Measurements from ENCODE around the gene MRGPRG. TPM values are rescaled to one million over a fixed set of nuclear protein-coding genes. Genes with fewer than 3 reads are reported as not detected.

Gene MRGPRG
- total RNA-seq, 1 donor from 2014 or later = not detected

- intact Hi-C loops (cut with DNase I) = loop anchor here (5.0 to 10.0 kb wide), 2 partner anchors 111 to 179 kb away; no protein-coding TSS in a partner anchor
- TF ChIP-seq, protein P1, sequence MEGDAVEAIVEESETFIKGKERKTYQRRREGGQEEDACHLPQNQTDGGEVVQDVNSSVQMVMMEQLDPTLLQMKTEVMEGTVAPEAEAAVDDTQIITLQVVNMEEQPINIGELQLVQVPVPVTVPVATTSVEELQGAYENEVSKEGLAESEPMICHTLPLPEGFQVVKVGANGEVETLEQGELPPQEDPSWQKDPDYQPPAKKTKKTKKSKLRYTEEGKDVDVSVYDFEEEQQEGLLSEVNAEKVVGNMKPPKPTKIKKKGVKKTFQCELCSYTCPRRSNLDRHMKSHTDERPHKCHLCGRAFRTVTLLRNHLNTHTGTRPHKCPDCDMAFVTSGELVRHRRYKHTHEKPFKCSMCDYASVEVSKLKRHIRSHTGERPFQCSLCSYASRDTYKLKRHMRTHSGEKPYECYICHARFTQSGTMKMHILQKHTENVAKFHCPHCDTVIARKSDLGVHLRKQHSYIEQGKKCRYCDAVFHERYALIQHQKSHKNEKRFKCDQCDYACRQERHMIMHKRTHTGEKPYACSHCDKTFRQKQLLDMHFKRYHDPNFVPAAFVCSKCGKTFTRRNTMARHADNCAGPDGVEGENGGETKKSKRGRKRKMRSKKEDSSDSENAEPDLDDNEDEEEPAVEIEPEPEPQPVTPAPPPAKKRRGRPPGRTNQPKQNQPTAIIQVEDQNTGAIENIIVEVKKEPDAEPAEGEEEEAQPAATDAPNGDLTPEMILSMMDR (IDR thresholded peaks at IDR 0.05) = no peak
- TF ChIP-seq POLR2AphosphoS5 (IDR thresholded peaks at IDR 0.05; ENCODE audit: insufficient read depth in 1 of 2, low read depth in 1 of 2) = no peak
- no peak for TF ChIP-seq POLR2A (IDR thresholded peaks at IDR 0.05)
- Histone ChIP-seq H3K27ac (no peak overlapping the region), H3K4me1 (peaks cover 5% of the 10 kb centered on the region), H3K36me3 (no peaks in the 10 kb centered on the region), H3K4me3 (no peak overlapping the region), H3K27me3 (no peaks in the 10 kb centered on the region), H3K9me3 (no peaks in the 10 kb centered on the region)
- no peak for DNase-seq (ENCODE audit: extremely low spot score in 2 of 2)
These were observed 2.5 kb downstream of the MRGPRG start for GRCh38 chr11:3216027-3216525.

DNA sequence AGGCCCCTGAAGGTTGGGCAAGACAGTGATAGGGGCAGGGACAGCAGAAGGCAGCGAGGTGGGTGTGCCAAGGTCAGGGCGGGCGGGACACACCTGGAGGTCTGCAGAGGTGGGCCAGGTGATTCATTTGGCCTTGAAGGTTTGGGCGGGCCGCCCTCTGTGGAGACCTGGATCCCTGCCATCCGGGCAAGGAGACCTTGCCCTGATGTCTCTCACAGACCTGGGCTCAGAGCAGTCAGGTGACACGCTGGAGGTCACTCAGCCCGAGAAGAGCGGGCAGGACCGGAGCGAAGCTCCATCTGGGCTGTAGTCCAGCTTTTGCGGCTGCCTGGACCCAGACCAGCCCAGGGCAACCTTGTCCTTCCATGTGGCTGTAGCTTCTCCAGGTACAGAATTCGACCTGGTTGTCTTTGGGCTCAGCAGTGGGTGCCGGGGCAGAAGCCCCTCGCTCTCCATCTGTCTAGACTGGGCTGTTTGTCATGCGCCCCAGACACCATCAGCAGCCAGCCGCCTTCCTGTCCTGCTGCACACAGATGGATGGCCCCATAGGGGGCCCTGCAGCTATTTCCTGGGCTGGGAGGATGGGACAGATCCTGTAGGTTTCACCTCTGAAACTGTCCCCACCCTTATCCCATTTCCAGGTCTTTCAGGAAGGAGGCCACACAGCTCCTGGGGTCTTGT is 3.1 kb downstream of the MRGPRG start:
- Histone ChIP-seq H3K4me3 (no peak overlapping the region), H3K9me3 (no peaks in the 10 kb centered on the region), H3K36me3 (no peaks in the 10 kb centered on the region), H3K27ac (no peak overlapping the region), H3K4me1 (no peaks in the 10 kb centered on the region), H3K27me3 (no peaks in the 10 kb centered on the region)
- DNase-seq (ENCODE audit: extremely low spot score in 2 of 2) = no peak
- TF ChIP-seq, protein P1 (IDR thresholded peaks at IDR 0.05) = no peak
- no peak for TF ChIP-seq POLR2AphosphoS5 (IDR thresholded peaks at IDR 0.05; ENCODE audit: insufficient read depth in 1 of 2, low read depth in 1 of 2)
- no peak for TF ChIP-seq POLR2A (IDR thresholded peaks at IDR 0.05)
- intact Hi-C loops (cut with DNase I) = loop anchor here (5.0 to 10.0 kb wide), 2 partner anchors 111 to 178 kb away; no protein-coding TSS in a partner anchor

DNA sequence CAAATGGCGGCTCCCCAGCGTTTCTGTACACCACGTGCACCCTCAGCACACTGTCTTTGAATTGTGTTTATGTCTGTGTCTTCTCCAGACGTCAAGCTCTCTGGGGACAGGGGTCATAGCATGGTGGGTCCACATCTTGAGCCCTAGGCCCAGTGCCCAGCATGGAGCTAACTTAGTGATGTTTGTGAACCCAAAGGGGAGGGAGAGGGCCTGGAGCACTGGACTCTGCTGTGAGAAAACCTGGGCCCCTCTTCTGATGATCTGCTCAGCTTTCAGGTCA is 4.3 kb downstream of the MRGPRG start:
- TF ChIP-seq, protein P1 (IDR thresholded peaks at IDR 0.05) = no peak
- TF ChIP-seq POLR2AphosphoS5 (IDR thresholded peaks at IDR 0.05; ENCODE audit: insufficient read depth in 1 of 2, low read depth in 1 of 2) = no peak
- TF ChIP-seq POLR2A (IDR thresholded peaks at IDR 0.05) = no peak
- DNase-seq (ENCODE audit: extremely low spot score in 2 of 2) = no peak
- intact Hi-C loops (cut with DNase I) = loop anchor here (10.0 kb wide), 1 partner anchor 110 kb away; no protein-coding TSS in a partner anchor
- Histone ChIP-seq H3K4me3 (no peak overlapping the region), H3K9me3 (no peaks in the 10 kb centered on the region), H3K27ac (no peak overlapping the region), H3K27me3 (no peaks in the 10 kb centered on the region), H3K4me1 (no peaks in the 10 kb centered on the region), H3K36me3 (no peaks in the 10 kb centered on the region)

DNA sequence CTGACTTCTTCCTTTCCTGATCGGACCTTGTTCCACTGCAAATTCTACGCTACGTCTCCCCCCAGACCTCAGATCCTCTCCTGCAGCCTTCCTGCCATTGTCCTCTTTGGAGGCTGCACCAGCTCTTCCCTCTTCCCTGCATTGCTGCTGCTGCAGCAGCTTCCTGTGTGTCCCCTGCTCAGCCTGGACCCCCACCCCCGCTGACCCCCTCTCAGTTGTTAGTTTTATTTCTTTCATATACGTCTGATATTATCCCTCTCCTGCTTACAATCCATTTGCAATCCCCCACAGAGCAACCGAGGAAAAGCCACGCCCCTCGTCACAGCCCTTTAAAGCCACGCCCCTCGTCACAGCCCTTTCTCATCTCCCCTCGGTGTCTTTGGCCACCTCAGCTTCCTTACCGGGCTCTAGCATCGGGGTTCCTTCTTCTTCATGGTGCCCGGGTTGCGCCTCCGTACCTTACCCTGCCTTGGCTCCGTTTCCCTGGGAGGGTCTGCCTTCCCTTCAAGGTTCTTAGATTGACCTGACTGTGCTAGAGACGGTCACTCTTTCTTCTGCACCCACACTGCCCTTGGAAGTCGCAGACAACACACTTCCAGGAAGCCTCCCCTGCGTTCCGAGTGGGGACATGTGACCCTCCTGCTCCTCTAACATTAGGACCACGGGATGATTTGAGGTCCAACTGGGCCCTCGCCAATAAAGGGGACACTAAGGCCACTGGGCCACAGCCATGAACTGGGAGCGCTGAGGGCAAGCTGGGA is 4.8 kb downstream of the MRGPRG start:
- no peak overlapping the region for H3K4me3 ChIP-seq
- TF ChIP-seq, protein P1 (IDR thresholded peaks at IDR 0.05) = no peak
- TF ChIP-seq POLR2AphosphoS5 (IDR thresholded peaks at IDR 0.05; ENCODE audit: insufficient read depth in 1 of 2, low read depth in 1 of 2) = no peak
- no peak for TF ChIP-seq POLR2A (IDR thresholded peaks at IDR 0.05)
- H3K4me1 ChIP-seq = no peaks in the 10 kb centered on the region
- no peaks in the 10 kb centered on the region for H3K27me3 ChIP-seq
- intact Hi-C loops (cut with DNase I) = loop anchor here (10.0 kb wide), 1 partner anchor 109 kb away; no protein-coding TSS in a partner anchor
- DNase-seq (ENCODE audit: extremely low spot score in 2 of 2) = no peak
- no peaks in the 10 kb centered on the region for H3K9me3 ChIP-seq
- H3K27ac ChIP-seq = no peak overlapping the region
- no peaks in the 10 kb centered on the region for H3K36me3 ChIP-seq

Data from vagina (tissue), 2 donors.